CD14-positive monocyte (primary cell): ENCODE data around the gene CYP4F12. TPM values are rescaled to one million over a fixed set of nuclear protein-coding genes. Genes with fewer than 3 reads are reported as not detected.

Experiments used
- DNase-seq, 3 donors: peaks; one replicate each; pipeline ENCODE4 v3.0.0-alpha.2; 2011 to 2022
- H2AFZ ChIP-seq: 2 replicates; pipeline ENCODE4 v1.6.0; 2012; ENCODE audit warnings: mild to moderate bottlenecking, low read depth, low read length, inconsistent platforms; ENCODE audit not compliant: insufficient read depth, poor library complexity, severe bottlenecking
- H3K27ac ChIP-seq, 2 donors: 1 replicate in 1 of 2; 2 replicates in 1 of 2; pipeline ENCODE4 v1.5.1; 2012 to 2013; ENCODE audit warnings: low read length in 2 of 2, control low read depth in 1 of 2, inconsistent platforms in 1 of 2, low read depth in 1 of 2, mild to moderate bottlenecking in 1 of 2
- H3K27me3 ChIP-seq, 2 donors: one replicate each; pipeline versions ENCODE4 v1.6.0 to v1.6.1; 2011 to 2013; ENCODE audit warnings: low read length in 2 of 2; ENCODE audit not compliant: control insufficient read depth in 2 of 2, insufficient read depth in 2 of 2
- H3K36me3 ChIP-seq, 2 donors: replicated peaks in 1 of 2; 1 replicate in 1 of 2; 2 replicates in 1 of 2; pipeline versions ENCODE4 v1.5.1 to v1.6.1; 2012 to 2013; ENCODE audit warnings: low read length in 2 of 2, control low read depth in 1 of 2, inconsistent platforms in 1 of 2, mild to moderate bottlenecking in 1 of 2; ENCODE audit not compliant: insufficient read depth in 2 of 2, control insufficient read depth in 1 of 2
- H3K4me1 ChIP-seq, 2 donors: 1 replicate in 1 of 2; 2 replicates in 1 of 2; pipeline versions ENCODE4 v1.5.1 to v1.6.1; 2012 to 2013; ENCODE audit warnings: low read length in 2 of 2, control low read depth in 1 of 2, inconsistent platforms in 1 of 2, mild to moderate bottlenecking in 1 of 2, moderate library complexity in 1 of 2; ENCODE audit not compliant: insufficient read depth in 2 of 2, control insufficient read depth in 1 of 2
- H3K4me2 ChIP-seq: replicated peaks from 2 replicates; pipeline ENCODE3; 2012; ENCODE audit warnings: low read length, moderate library complexity, mild to moderate bottlenecking; ENCODE audit not compliant: poor library complexity, severe bottlenecking; ENCODE audit errors: extremely low read depth
- H3K4me3 ChIP-seq, 3 experiments: fragments of 200-600 bp in 1 of 3; sonication (generic) in 1 of 3; replicated peaks in 1 of 3; 1 replicate in 2 of 3; 2 replicates in 1 of 3; pipeline ENCODE4 v1.5.1; 2011 to 2013; ENCODE audit warnings: low read length in 3 of 3, mild to moderate bottlenecking in 3 of 3, control low read depth in 2 of 3, low read depth in 2 of 3, inconsistent platforms in 1 of 3, moderate library complexity in 1 of 3
- H3K79me2 ChIP-seq: 2 replicates; pipeline ENCODE4 v1.6.0; 2012; ENCODE audit warnings: mild to moderate bottlenecking, control low read depth, inconsistent platforms, low read length, moderate library complexity; ENCODE audit not compliant: insufficient read depth
- H3K9ac ChIP-seq: 2 replicates; pipeline ENCODE4 v1.6.0; 2017; ENCODE audit warnings: low read length, mild to moderate bottlenecking; ENCODE audit not compliant: insufficient read depth, poor library complexity, severe bottlenecking
- H3K9me3 ChIP-seq, 2 donors: replicated peaks in 1 of 2; 1 replicate in 1 of 2; 2 replicates in 1 of 2; pipeline versions ENCODE4 v1.5.1 to v1.6.1; 2012 to 2013; ENCODE audit warnings: low read length in 2 of 2, control low read depth in 1 of 2; ENCODE audit not compliant: control insufficient read depth in 1 of 2, insufficient read depth in 1 of 2
- H4K20me1 ChIP-seq: 2 replicates; pipeline ENCODE4 v1.6.0; 2012; ENCODE audit warnings: mild to moderate bottlenecking, low read length, control low read depth, moderate library complexity; ENCODE audit not compliant: insufficient read depth
- H3K27ac Mint-ChIP-seq, 7 donors: one replicate each; pipeline ENCODE4 v1.8.0; 2020; ENCODE audit warnings: mild to moderate bottlenecking in 7 of 7, mixed read lengths in 7 of 7, moderate library complexity in 6 of 7, inconsistent platforms in 2 of 7
- H3K27me3 Mint-ChIP-seq, 3 donors: one replicate each; pipeline ENCODE4 v1.8.0; 2021 to 2022; ENCODE audit warnings: low read depth in 3 of 3, mild to moderate bottlenecking in 3 of 3, mixed read lengths in 3 of 3, moderate library complexity in 3 of 3, inconsistent platforms in 1 of 3
- H3K36me3 Mint-ChIP-seq, 2 donors: one replicate each; pipeline ENCODE4 v1.8.0; 2020; ENCODE audit warnings: mixed read lengths in 2 of 2, inconsistent platforms in 1 of 2, mild to moderate bottlenecking in 1 of 2
- H3K4me1 Mint-ChIP-seq: one replicate; pipeline ENCODE4 v1.8.0; 2020; ENCODE audit warnings: mild to moderate bottlenecking, mixed read lengths
- H3K4me3 Mint-ChIP-seq, 2 donors: one replicate each; pipeline ENCODE4 v1.8.0; 2020; ENCODE audit warnings: mild to moderate bottlenecking in 2 of 2, mixed read lengths in 2 of 2, moderate library complexity in 1 of 2
- H3K9me3 Mint-ChIP-seq, 7 donors: one replicate each; pipeline ENCODE4 v1.8.0; 2020 to 2022; ENCODE audit warnings: mixed read lengths in 7 of 7, mild to moderate bottlenecking in 6 of 7, moderate library complexity in 6 of 7, inconsistent platforms in 2 of 7
- CTCF ChIP-seq: fragments of 200-600 bp; IDR thresholded peaks from one replicate; pipeline ENCODE4 v1.8.0; 2022; ENCODE audit warnings: antibody characterized with exemption, mild to moderate bottlenecking
- WGBS: methylation state at CpG from one replicate; pipeline ENCODE4 v1.1.5; 2013; ENCODE audit warnings: missing lambda C conversion rate; ENCODE audit not compliant: insufficient coverage; 5-methylcytosine and 5-hydroxymethylcytosine counted together
- intact Hi-C, 2 donors: fragments of 100-400 bp; cut with micrococcal nuclease; formaldehyde crosslinking; loops; one replicate each; pipeline versions ENCODE4 v1.15.0 to v1.15.1; 2023
- polyA plus RNA-seq, 3 donors: library from polyadenylated mRNA; depleted of rRNA in 1 of 3; unstranded in 2 of 3; stranded (reverse) in 1 of 3; fragments of 300-500 nt in 2 of 3; fragments of >200 nt in 1 of 3; fragmentation: Illumina TruSeq in 2 of 3; gene quantifications; 1 replicate in 2 of 3; 2 replicates in 1 of 3; pipeline ENCODE4 v1.2.3, GENCODE V29; 2012 to 2021

Gene CYP4F12
- polyA plus RNA-seq, 3 donors, result 0.09 TPM; not detected in 2

GRCh38 chr19:15643387-15643786, 29.5 kb upstream of the CYP4F12 start:
- intact Hi-C loops, result no loop called here
- H4K20me1 ChIP-seq, result no peaks in the 10 kb centered on the region
- no peak overlapping the region for H3K4me2 ChIP-seq
- Mint-ChIP-seq H3K27me3 (peaks cover 2 to 3% (median 3%) of the 10 kb centered on the region in 3 donors), H3K9me3 (peaks cover 0 to 4% (median 1%) of the 10 kb centered on the region in 7 donors), H3K27ac (no peak overlapping the region), H3K4me3 (no peak overlapping the region), H3K36me3 (peaks cover 0 to 21% of the 10 kb centered on the region in 2 donors), H3K4me1 (peaks cover 37% of the 10 kb centered on the region)
- no peak overlapping the region for H3K9ac ChIP-seq
- no peak for DNase-seq
- 94% methylated on average over 3 of the region's 3 CpGs for WGBS
- H3K79me2 ChIP-seq, result no peaks in the 10 kb centered on the region
- no peak for TF ChIP-seq CTCF
- H3K36me3 ChIP-seq, result no peaks in the 10 kb centered on the region
- H3K4me3 ChIP-seq, result no peak overlapping the region
- H2AFZ ChIP-seq, result no peak overlapping the region
- no peak overlapping the region for H3K27ac ChIP-seq
- peaks cover 31 to 33% of the 10 kb centered on the region in 2 donors for H3K4me1 ChIP-seq
- H3K27me3 ChIP-seq, result no peaks in the 10 kb centered on the region
- no peaks in the 10 kb centered on the region for H3K9me3 ChIP-seq

- no peaks in the 10 kb centered on the region for H4K20me1 ChIP-seq
- no peak for DNase-seq
- H3K36me3 ChIP-seq, result no peaks in the 10 kb centered on the region
- TF ChIP-seq CTCF, result no peak
- H2AFZ ChIP-seq, result no peak overlapping the region
- peaks cover 31 to 33% of the 10 kb centered on the region in 2 donors for H3K4me1 ChIP-seq
- Mint-ChIP-seq H3K4me3 (no peak overlapping the region), H3K4me1 (peaks cover 37% of the 10 kb centered on the region), H3K36me3 (peaks cover 0 to 25% of the 10 kb centered on the region in 2 donors), H3K27ac (no peak overlapping the region), H3K9me3 (peaks cover 0 to 7% (median 1%) of the 10 kb centered on the region in 7 donors), H3K27me3 (peaks cover 2 to 3% (median 3%) of the 10 kb centered on the region in 3 donors)
- WGBS, result 100% methylated on average over 2 of the region's 3 CpGs
- H3K4me2 ChIP-seq, result no peak overlapping the region
- no peak overlapping the region for H3K4me3 ChIP-seq
- H3K27me3 ChIP-seq, result no peaks in the 10 kb centered on the region
- H3K27ac ChIP-seq, result no peak overlapping the region
- no peaks in the 10 kb centered on the region for H3K79me2 ChIP-seq
- intact Hi-C loops, result no loop called here
- H3K9ac ChIP-seq, result no peak overlapping the region
- no peaks in the 10 kb centered on the region for H3K9me3 ChIP-seq
These were observed 28.7 kb upstream of the CYP4F12 start for GRCh38 chr19:15644066-15644741.
